HepG2 (cell line): ENCODE results near the gene FAM53B. TPM values are rescaled to one million over a fixed set of nuclear protein-coding genes. Genes with fewer than 3 reads are reported as not detected.

ENCODE experiments used
- AFF4 ChIP-seq: sonication (generic); formaldehyde crosslinking; IDR thresholded peaks from 2 replicates; pipeline ENCODE4 v1.4.0; 2020; ENCODE audit warnings: missing genetic modification reagents
- ARNT2 ChIP-seq: sonication (generic); formaldehyde crosslinking; IDR thresholded peaks from 2 replicates; pipeline ENCODE4 v1.8.0; 2022; ENCODE audit warnings: mild to moderate bottlenecking, low read depth, missing genetic modification reagents, moderate library complexity
- FOXJ3 ChIP-seq: sonication (generic); formaldehyde crosslinking; IDR thresholded peaks from 2 replicates; pipeline ENCODE4 v1.4.0; 2020; ENCODE audit warnings: missing genetic modification reagents, mild to moderate bottlenecking, borderline replicate concordance
- FOXO4 ChIP-seq: sonication (generic); formaldehyde crosslinking; conservative IDR thresholded peaks from 2 replicates; pipeline ENCODE4 v1.8.1; 2023; ENCODE audit warnings: missing genetic modification reagents
- HNRNPL ChIP-seq: fragments of 200-400 bp; formaldehyde crosslinking; IDR thresholded peaks from 2 replicates; pipeline ENCODE4 v1.6.1; 2017; ENCODE audit warnings: mild to moderate bottlenecking, low read depth, low read length
- ISX ChIP-seq: sonication (generic); formaldehyde crosslinking; conservative IDR thresholded peaks from 2 replicates; pipeline ENCODE4 v1.5.0; 2020; ENCODE audit warnings: missing genetic modification reagents
- LBX2 ChIP-seq: sonication (generic); formaldehyde crosslinking; IDR thresholded peaks from 2 replicates; pipeline ENCODE4 v1.5.0; 2020; ENCODE audit warnings: missing genetic modification reagents, mild to moderate bottlenecking, borderline replicate concordance
- MAFK ChIP-seq, 2 experiments: IDR thresholded peaks in 1 of 2; conservative IDR thresholded peaks in 1 of 2; 2 replicates each; pipeline ENCODE4 v1.6.1; 2011; ENCODE audit warnings: improper control_type of control experiment in 2 of 2, low read length in 2 of 2
- MXD3 ChIP-seq: IDR thresholded peaks from 2 replicates; pipeline ENCODE4 v1.6.1; 2016; ENCODE audit warnings: mild to moderate bottlenecking, missing biosample characterization, missing genetic modification reagents
- REST ChIP-seq, 2 experiments: IDR thresholded peaks; 2 replicates each; pipeline ENCODE4 v1.6.1; 2011 to 2012; ENCODE audit warnings: low read length in 2 of 2, borderline replicate concordance in 1 of 2, low read depth in 1 of 2, mild to moderate bottlenecking in 1 of 2, moderate library complexity in 1 of 2
- RFXAP ChIP-seq: sonication (generic); formaldehyde crosslinking; IDR thresholded peaks from 2 replicates; pipeline ENCODE4 v1.4.0; 2020; ENCODE audit warnings: missing genetic modification reagents, borderline replicate concordance
- SATB2 ChIP-seq: sonication (generic); formaldehyde crosslinking; IDR thresholded peaks from 2 replicates; pipeline ENCODE4 v1.5.0; 2020; ENCODE audit warnings: missing genetic modification reagents
- SNAI1 ChIP-seq: sonication (generic); formaldehyde crosslinking; IDR thresholded peaks from 2 replicates; pipeline ENCODE4 v1.5.0; 2020; ENCODE audit warnings: mild to moderate bottlenecking, missing genetic modification reagents, borderline replicate concordance
- ZBTB20 ChIP-seq: sonication (generic); formaldehyde crosslinking; IDR thresholded peaks from 2 replicates; pipeline ENCODE4 v1.8.1; 2023; ENCODE audit warnings: missing genetic modification reagents, low read depth, mild to moderate bottlenecking, borderline replicate concordance
- ZNF674 ChIP-seq: sonication (generic); formaldehyde crosslinking; IDR thresholded peaks from 2 replicates; pipeline ENCODE4 v1.5.0; 2020; ENCODE audit warnings: low read depth, mild to moderate bottlenecking, missing genetic modification reagents
- ZNF704 ChIP-seq: sonication (generic); formaldehyde crosslinking; IDR thresholded peaks from 2 replicates; pipeline ENCODE4 v1.8.1; 2023; ENCODE audit warnings: mild to moderate bottlenecking, inconsistent platforms, moderate library complexity, missing genetic modification reagents, borderline replicate concordance
- polyA plus RNA-seq, 8 experiments: library from polyadenylated mRNA; depleted of rRNA in 3 of 8; stranded (reverse) in 7 of 8; unstranded in 1 of 8; fragments of >200 nt; fragmentation: Illumina TruSeq in 4 of 8; extraction: Trizol in 4 of 8; gene quantifications; 2 replicates each; pipeline versions ENCODE4 v1.2.1 to v1.2.3, GENCODE V29; 2011 to 2016; ENCODE audit warnings: low read depth in 4 of 8, missing spikeins in 1 of 8, mixed read lengths in 1 of 8; ENCODE audit not compliant: insufficient read depth in 1 of 8
- total RNA-seq, 5 experiments: library from RNA; depleted of rRNA; stranded (reverse); fragments of >200 nt; fragmentation: Illumina TruSeq; extraction: Trizol; gene quantifications; 2 replicates each; pipeline ENCODE4 v1.2.3, GENCODE V29; 2016; ENCODE audit warnings: low read depth in 1 of 5

Gene FAM53B
- total and polyA plus RNA-seq, 2 of the 13 experiments (the other 11 are each of a cell fraction or from before 2014, with no cell fraction given), result 6.4 to 19.3 TPM

- TF ChIP-seq MAFK (conservative IDR thresholded peaks at IDR 0.05 in 1 of 2, IDR thresholded peaks at IDR 0.05 in 1 of 2; ENCODE audit: low read length in 2 of 2) (no peak), FOXO4 (CRISPR knock-in tag) (no peak), SATB2 (CRISPR knock-in tag) (no peak), ISX (CRISPR knock-in tag) (no peak), ARNT2 (CRISPR knock-in tag) (no peak), ZBTB20 (CRISPR knock-in tag) (no peak), REST (IDR thresholded peaks at IDR 0.05; ENCODE audit: borderline replicate concordance in 1 of 2, low read depth in 1 of 2, low read length in 2 of 2) (peak in 1 of 2 experiments; percentile 20; a peak in 1 of 4 replicates), ZNF674 (CRISPR knock-in tag) (no peak), LBX2 (CRISPR knock-in tag) (no peak), RFXAP (peak; percentile 29; the same call in 1 of the 2 replicates), MXD3 (CRISPR knock-in tag) (no peak), SNAI1 (no peak), AFF4 (no peak), FOXJ3 (CRISPR knock-in tag) (no peak), HNRNPL (no peak), ZNF704 (CRISPR knock-in tag) (no peak)
These were observed 35.9 kb downstream of the FAM53B start (continued) for GRCh38 chr10:124708246-124708779.
